GM23338 (cell line): ENCODE data around the gene TECR. TPM values are rescaled to one million over a fixed set of nuclear protein-coding genes. Genes with fewer than 3 reads are reported as not detected.

ENCODE experiments used
- ATAC-seq: fragments of 200-7000 bp; cut with Tn5 transposase; 3 replicates; pipeline ENCODE4 v1.9.1; 2020
- DNase-seq: peaks from one replicate; pipeline ENCODE4 v3.0.0-alpha.2; 2015; ENCODE audit warnings: low spot score
- H2AFZ ChIP-seq: fragments of 200-600 bp; sonication (generic); 2 replicates; pipeline ENCODE4 v1.8.0; 2016; ENCODE audit warnings: antibody characterized with exemption, mild to moderate bottlenecking, moderate library complexity
- H3F3A ChIP-seq: fragments of 200-600 bp; sonication (generic); replicated peaks from 2 replicates; pipeline ENCODE4 v1.8.0; 2017; ENCODE audit warnings: antibody characterized with exemption, mixed run types, low read depth
- H3K27ac ChIP-seq: fragments of 200-600 bp; sonication (generic); 2 replicates; pipeline ENCODE4 v1.6.1; 2016; ENCODE audit warnings: low read depth
- H3K27me3 ChIP-seq: fragments of 200-600 bp; sonication (generic); 2 replicates; pipeline ENCODE4 v1.8.0; 2016; ENCODE audit warnings: mild to moderate bottlenecking, mixed run types, moderate library complexity; ENCODE audit not compliant: insufficient read depth
- H3K36me3 ChIP-seq: fragments of 200-600 bp; sonication (generic); 2 replicates; pipeline ENCODE4 v1.8.0; 2016; ENCODE audit warnings: mild to moderate bottlenecking; ENCODE audit not compliant: insufficient read depth
- H3K4me1 ChIP-seq: fragments of 200-600 bp; sonication (generic); 2 replicates; pipeline ENCODE4 v1.8.0; 2016; ENCODE audit warnings: mild to moderate bottlenecking, moderate library complexity; ENCODE audit not compliant: insufficient read depth
- H3K4me2 ChIP-seq: fragments of 200-600 bp; sonication (generic); 2 replicates; pipeline ENCODE4 v1.7.1; 2017; ENCODE audit warnings: mixed run types
- H3K4me3 ChIP-seq: fragments of 200-600 bp; sonication (generic); 2 replicates; pipeline ENCODE4 v1.6.1; 2016; ENCODE audit warnings: mixed run types
- H3K79me2 ChIP-seq: fragments of 200-600 bp; sonication (generic); replicated peaks from 2 replicates; pipeline ENCODE4 v1.8.0; 2017; ENCODE audit warnings: mild to moderate bottlenecking; ENCODE audit not compliant: insufficient read depth
- H3K9me2 ChIP-seq: fragments of 200-600 bp; sonication (generic); 2 replicates; pipeline ENCODE4 v1.8.0; 2017; ENCODE audit not compliant: insufficient read depth
- H4K20me1 ChIP-seq: fragments of 200-600 bp; sonication (generic); replicated peaks from 2 replicates; pipeline ENCODE4 v1.8.0; 2017; ENCODE audit warnings: mild to moderate bottlenecking; ENCODE audit not compliant: insufficient read depth
- H3K27ac Mint-ChIP-seq: 2 replicates; pipeline ENCODE4 v1.8.0; 2020; ENCODE audit warnings: inconsistent platforms, mild to moderate bottlenecking, moderate library complexity, mixed read lengths
- H3K27me3 Mint-ChIP-seq: 3 replicates; pipeline ENCODE4 v1.8.0; 2022; ENCODE audit warnings: low read depth, mild to moderate bottlenecking, moderate library complexity, mixed read lengths, inconsistent platforms; ENCODE audit not compliant: insufficient read depth, poor library complexity
- H3K36me3 Mint-ChIP-seq: 3 replicates; pipeline ENCODE4 v1.8.0; 2021; ENCODE audit warnings: low read depth, mild to moderate bottlenecking, inconsistent platforms, moderate library complexity, mixed read lengths
- H3K4me1 Mint-ChIP-seq: 3 replicates; pipeline ENCODE4 v1.8.0; 2020; ENCODE audit warnings: mild to moderate bottlenecking, inconsistent platforms, mixed read lengths
- H3K4me3 Mint-ChIP-seq: 3 replicates; pipeline ENCODE4 v1.8.0; 2021; ENCODE audit warnings: moderate library complexity, mild to moderate bottlenecking, inconsistent platforms, mixed read lengths
- H3K9me3 Mint-ChIP-seq: 3 replicates; pipeline ENCODE4 v1.8.0; 2020; ENCODE audit warnings: moderate library complexity, mild to moderate bottlenecking, inconsistent platforms, mixed read lengths
- CREB1 ChIP-seq: fragments of 250-450 bp; sonication (Bioruptor Pico); IDR thresholded peaks from 2 replicates; pipeline ENCODE4 v1.5.0; 2020; ENCODE audit warnings: low read depth, mild to moderate bottlenecking, moderate library complexity
- EZH2 ChIP-seq: fragments of 200-600 bp; sonication (generic); IDR thresholded peaks from one replicate; pipeline ENCODE4 v1.8.0; 2017; ENCODE audit warnings: antibody characterized with exemption, mild to moderate bottlenecking, low read depth; ENCODE audit not compliant: unreplicated experiment
- JUNB ChIP-seq: IDR thresholded peaks from one replicate; pipeline ENCODE4 v1.6.1; 2016; ENCODE audit warnings: antibody characterized with exemption; ENCODE audit not compliant: unreplicated experiment
- STAT1 ChIP-seq: IDR thresholded peaks from one replicate; pipeline ENCODE4 v1.6.1; 2016; ENCODE audit warnings: antibody characterized with exemption; ENCODE audit not compliant: unreplicated experiment
- polyA plus RNA-seq: library from polyadenylated mRNA; unstranded; fragments of >200 nt; fragmentation: Nextera tagmentation; extraction: Ambion mirVana; gene quantifications from 2 replicates; pipeline ENCODE4 v1.2.1, GENCODE V29; 2016
- total RNA-seq: library from RNA; depleted of rRNA; stranded (reverse); fragments of >200 nt; shearing (Covaris generic); gene quantifications from 2 replicates; pipeline ENCODE4 v1.2.3, GENCODE V29; 2014
- TF ChIP-seq, protein P1 (sequence below): IDR thresholded peaks from 2 replicates; pipeline ENCODE4 v1.6.1; 2016; ENCODE audit warnings: antibody characterized with exemption
- TF ChIP-seq, protein P2 (sequence below): IDR thresholded peaks from one replicate; pipeline ENCODE4 v1.6.1; 2018; ENCODE audit warnings: antibody characterized with exemption; ENCODE audit not compliant: unreplicated experiment
- TF ChIP-seq, protein P3 (sequence below), 2 experiments: fragments of 200-600 bp in 1 of 2; sonication (generic) in 1 of 2; conservative IDR thresholded peaks; 2 replicates each; pipeline versions ENCODE4 v1.5.1 to v1.6.1; 2016 to 2017; ENCODE audit warnings: antibody characterized with exemption in 2 of 2, low read depth in 2 of 2, mild to moderate bottlenecking in 2 of 2, moderate library complexity in 1 of 2
- TF ChIP-seq, protein P4 (sequence below): fragments of 250-450 bp; sonication (Bioruptor Pico); IDR thresholded peaks from 2 replicates; pipeline ENCODE4 v1.5.0; 2020; ENCODE audit warnings: mild to moderate bottlenecking, moderate library complexity

The TECR gene
- total and polyA plus RNA-seq, 2 experiments from 2014 or later = 107 to 268 TPM

DNA sequence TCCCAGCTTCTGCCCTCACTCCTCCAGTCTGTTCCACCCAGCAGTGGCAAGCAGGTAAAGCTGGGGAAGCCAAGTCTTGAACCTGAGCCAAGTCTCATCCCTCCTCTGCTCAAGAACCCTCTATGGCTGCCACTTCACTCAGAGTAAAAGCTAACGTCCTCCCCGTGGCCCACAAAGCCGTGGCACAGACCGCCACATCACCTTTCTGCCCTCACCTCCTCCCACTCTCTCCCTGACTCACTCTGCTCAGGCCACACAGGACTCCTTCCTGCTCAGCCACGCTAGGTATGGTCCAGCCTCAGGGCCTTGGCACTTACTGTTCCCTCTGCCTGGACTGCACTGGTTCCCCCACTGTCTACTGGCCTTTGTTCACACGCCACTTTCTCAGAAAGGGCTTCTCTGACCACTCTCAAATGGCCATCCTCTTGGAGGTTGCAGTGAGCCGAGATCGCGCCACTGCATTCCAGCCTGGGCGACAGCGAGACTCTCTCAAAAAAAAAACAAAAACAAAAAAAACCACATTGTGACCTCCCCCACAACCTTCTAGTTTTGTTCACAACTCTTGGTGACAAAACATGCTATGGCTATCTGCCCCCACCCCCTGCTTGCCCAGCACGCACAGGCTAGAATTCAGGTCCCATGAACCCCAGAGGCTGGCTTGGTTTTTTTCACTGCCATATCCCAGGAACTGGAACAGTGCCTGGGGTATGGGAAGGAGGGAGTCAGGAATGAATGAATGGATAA is 26.7 kb downstream of the TECR start:
- H3K36me3 Mint-ChIP-seq = no peaks in the 10 kb centered on the region
- Histone ChIP-seq H3K79me2 (peaks cover 58% of the 10 kb centered on the region), H3K9me2 (no peaks in the 10 kb centered on the region), H3K27me3 (no peaks in the 10 kb centered on the region), H3K4me2 (no peak overlapping the region), H3K4me1 (peaks cover 14% of the 10 kb centered on the region; the same call in 1 of the 2 replicates), H3K27ac (0 out of 2 replicates have a peak overlapping the region, but pooled peaks have one; percentile 72), H3K4me3 (no peak overlapping the region), H2AFZ (no peak overlapping the region), H4K20me1 (peaks cover 10% of the 10 kb centered on the region; the same call in 1 of the 2 replicates), H3K36me3 (no peaks in the 10 kb centered on the region), H3F3A (peaks cover 3% of the 10 kb centered on the region; the same call in 1 of the 2 replicates)
- H3K27ac Mint-ChIP-seq = peak overlapping the region; percentile 74
- no peak overlapping the region for H3K4me3 Mint-ChIP-seq
- TF ChIP-seq, protein P1, sequence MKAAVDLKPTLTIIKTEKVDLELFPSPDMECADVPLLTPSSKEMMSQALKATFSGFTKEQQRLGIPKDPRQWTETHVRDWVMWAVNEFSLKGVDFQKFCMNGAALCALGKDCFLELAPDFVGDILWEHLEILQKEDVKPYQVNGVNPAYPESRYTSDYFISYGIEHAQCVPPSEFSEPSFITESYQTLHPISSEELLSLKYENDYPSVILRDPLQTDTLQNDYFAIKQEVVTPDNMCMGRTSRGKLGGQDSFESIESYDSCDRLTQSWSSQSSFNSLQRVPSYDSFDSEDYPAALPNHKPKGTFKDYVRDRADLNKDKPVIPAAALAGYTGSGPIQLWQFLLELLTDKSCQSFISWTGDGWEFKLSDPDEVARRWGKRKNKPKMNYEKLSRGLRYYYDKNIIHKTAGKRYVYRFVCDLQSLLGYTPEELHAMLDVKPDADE = no peak
- TF ChIP-seq, protein P2, sequence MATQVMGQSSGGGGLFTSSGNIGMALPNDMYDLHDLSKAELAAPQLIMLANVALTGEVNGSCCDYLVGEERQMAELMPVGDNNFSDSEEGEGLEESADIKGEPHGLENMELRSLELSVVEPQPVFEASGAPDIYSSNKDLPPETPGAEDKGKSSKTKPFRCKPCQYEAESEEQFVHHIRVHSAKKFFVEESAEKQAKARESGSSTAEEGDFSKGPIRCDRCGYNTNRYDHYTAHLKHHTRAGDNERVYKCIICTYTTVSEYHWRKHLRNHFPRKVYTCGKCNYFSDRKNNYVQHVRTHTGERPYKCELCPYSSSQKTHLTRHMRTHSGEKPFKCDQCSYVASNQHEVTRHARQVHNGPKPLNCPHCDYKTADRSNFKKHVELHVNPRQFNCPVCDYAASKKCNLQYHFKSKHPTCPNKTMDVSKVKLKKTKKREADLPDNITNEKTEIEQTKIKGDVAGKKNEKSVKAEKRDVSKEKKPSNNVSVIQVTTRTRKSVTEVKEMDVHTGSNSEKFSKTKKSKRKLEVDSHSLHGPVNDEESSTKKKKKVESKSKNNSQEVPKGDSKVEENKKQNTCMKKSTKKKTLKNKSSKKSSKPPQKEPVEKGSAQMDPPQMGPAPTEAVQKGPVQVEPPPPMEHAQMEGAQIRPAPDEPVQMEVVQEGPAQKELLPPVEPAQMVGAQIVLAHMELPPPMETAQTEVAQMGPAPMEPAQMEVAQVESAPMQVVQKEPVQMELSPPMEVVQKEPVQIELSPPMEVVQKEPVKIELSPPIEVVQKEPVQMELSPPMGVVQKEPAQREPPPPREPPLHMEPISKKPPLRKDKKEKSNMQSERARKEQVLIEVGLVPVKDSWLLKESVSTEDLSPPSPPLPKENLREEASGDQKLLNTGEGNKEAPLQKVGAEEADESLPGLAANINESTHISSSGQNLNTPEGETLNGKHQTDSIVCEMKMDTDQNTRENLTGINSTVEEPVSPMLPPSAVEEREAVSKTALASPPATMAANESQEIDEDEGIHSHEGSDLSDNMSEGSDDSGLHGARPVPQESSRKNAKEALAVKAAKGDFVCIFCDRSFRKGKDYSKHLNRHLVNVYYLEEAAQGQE = no peak
- no peak for TF ChIP-seq EZH2
- TF ChIP-seq JUNB = no peak
- TF ChIP-seq, protein P3, sequence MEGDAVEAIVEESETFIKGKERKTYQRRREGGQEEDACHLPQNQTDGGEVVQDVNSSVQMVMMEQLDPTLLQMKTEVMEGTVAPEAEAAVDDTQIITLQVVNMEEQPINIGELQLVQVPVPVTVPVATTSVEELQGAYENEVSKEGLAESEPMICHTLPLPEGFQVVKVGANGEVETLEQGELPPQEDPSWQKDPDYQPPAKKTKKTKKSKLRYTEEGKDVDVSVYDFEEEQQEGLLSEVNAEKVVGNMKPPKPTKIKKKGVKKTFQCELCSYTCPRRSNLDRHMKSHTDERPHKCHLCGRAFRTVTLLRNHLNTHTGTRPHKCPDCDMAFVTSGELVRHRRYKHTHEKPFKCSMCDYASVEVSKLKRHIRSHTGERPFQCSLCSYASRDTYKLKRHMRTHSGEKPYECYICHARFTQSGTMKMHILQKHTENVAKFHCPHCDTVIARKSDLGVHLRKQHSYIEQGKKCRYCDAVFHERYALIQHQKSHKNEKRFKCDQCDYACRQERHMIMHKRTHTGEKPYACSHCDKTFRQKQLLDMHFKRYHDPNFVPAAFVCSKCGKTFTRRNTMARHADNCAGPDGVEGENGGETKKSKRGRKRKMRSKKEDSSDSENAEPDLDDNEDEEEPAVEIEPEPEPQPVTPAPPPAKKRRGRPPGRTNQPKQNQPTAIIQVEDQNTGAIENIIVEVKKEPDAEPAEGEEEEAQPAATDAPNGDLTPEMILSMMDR (conservative IDR thresholded peaks at IDR 0.05; ENCODE audit: low read depth in 2 of 2) = no peak
- TF ChIP-seq, protein P4, sequence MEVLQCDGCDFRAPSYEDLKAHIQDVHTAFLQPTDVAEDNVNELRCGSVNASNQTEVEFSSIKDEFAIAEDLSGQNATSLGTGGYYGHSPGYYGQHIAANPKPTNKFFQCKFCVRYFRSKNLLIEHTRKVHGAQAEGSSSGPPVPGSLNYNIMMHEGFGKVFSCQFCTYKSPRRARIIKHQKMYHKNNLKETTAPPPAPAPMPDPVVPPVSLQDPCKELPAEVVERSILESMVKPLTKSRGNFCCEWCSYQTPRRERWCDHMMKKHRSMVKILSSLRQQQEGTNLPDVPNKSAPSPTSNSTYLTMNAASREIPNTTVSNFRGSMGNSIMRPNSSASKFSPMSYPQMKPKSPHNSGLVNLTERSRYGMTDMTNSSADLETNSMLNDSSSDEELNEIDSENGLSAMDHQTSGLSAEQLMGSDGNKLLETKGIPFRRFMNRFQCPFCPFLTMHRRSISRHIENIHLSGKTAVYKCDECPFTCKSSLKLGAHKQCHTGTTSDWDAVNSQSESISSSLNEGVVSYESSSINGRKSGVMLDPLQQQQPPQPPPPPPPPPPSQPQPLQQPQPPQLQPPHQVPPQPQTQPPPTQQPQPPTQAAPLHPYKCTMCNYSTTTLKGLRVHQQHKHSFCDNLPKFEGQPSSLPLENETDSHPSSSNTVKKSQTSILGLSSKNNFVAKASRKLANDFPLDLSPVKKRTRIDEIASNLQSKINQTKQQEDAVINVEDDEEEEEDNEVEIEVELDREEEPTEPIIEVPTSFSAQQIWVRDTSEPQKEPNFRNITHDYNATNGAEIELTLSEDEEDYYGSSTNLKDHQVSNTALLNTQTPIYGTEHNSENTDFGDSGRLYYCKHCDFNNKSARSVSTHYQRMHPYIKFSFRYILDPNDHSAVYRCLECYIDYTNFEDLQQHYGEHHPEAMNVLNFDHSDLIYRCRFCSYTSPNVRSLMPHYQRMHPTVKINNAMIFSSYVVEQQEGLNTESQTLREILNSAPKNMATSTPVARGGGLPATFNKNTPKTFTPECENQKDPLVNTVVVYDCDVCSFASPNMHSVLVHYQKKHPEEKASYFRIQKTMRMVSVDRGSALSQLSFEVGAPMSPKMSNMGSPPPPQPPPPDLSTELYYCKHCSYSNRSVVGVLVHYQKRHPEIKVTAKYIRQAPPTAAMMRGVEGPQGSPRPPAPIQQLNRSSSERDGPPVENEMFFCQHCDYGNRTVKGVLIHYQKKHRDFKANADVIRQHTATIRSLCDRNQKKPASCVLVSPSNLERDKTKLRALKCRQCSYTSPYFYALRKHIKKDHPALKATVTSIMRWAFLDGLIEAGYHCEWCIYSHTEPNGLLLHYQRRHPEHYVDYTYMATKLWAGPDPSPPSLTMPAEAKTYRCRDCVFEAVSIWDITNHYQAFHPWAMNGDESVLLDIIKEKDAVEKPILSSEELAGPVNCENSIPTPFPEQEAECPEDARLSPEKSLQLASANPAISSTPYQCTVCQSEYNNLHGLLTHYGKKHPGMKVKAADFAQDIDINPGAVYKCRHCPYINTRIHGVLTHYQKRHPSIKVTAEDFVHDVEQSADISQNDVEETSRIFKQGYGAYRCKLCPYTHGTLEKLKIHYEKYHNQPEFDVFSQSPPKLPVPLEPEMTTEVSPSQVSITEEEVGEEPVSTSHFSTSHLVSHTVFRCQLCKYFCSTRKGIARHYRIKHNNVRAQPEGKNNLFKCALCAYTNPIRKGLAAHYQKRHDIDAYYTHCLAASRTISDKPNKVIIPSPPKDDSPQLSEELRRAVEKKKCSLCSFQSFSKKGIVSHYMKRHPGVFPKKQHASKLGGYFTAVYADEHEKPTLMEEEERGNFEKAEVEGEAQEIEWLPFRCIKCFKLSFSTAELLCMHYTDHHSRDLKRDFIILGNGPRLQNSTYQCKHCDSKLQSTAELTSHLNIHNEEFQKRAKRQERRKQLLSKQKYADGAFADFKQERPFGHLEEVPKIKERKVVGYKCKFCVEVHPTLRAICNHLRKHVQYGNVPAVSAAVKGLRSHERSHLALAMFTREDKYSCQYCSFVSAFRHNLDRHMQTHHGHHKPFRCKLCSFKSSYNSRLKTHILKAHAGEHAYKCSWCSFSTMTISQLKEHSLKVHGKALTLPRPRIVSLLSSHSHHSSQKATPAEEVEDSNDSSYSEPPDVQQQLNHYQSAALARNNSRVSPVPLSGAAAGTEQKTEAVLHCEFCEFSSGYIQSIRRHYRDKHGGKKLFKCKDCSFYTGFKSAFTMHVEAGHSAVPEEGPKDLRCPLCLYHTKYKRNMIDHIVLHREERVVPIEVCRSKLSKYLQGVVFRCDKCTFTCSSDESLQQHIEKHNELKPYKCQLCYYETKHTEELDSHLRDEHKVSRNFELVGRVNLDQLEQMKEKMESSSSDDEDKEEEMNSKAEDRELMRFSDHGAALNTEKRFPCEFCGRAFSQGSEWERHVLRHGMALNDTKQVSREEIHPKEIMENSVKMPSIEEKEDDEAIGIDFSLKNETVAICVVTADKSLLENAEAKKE (CRISPR knock-in tag) = no peak
- no peak for TF ChIP-seq CREB1 (CRISPR knock-in tag)
- TF ChIP-seq STAT1 = no peak
- peaks cover 29% of the 10 kb centered on the region for H3K4me1 Mint-ChIP-seq
- no peak for ATAC-seq
- DNase-seq = no peak
- H3K9me3 Mint-ChIP-seq = no peaks in the 10 kb centered on the region
- H3K27me3 Mint-ChIP-seq = peaks cover 22% of the 10 kb centered on the region
